ENCODE measurements around the gene BARX2.

The BARX2 gene

DNA sequence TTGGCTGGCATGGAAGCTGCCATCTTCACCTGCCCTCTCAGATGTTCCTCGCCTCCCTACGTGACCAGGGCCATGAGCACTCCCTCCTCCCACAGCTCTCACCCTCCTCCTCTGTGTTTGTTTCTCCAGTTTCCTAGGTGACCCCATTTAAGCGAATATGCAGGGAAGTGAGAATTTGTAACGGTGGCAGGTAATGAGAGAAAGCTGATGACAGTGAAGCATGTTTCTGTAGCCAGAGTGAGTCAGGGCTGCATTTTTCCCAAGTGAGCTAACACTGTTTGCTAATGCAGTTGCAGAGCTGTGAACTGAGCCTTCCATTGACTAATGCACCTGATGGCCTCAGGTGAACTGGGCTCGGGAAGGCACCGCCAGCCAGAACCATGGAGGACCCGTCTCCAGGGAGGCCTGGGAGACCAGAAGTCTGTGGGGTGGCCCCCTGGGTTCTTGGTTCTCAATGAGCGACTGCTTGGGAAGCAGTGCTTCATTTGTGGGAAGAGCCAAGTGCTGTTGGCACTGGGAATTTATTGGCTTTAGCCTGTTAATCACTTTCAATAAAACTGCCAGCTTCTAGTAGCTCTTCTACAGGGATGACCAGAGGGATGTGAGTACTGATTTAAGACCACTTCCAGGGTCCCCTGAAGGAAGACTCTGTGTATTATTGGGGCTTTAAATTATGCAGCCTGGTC lies 64.5 kb downstream of the BARX2 start:
- no peak for DNase-seq

DNA sequence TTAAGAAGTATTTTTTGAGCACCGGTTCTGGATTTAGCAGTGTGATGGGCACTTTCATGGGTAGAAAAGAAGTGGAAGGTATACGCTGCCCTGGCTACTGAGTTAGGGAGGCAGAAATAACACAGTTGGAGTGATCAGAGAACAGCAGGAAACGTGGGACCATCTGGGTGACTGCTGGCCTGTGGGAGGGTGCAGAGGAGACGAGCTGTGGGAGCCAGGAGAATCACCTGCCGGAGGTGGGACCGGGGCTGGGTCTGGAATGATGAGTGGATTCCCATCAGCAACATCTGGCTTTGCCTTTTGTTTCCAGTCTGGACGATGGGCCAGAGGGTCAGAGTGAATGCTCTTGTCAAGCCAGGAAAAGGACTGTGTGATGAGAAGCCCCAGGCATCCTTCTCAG lies 66.5 kb downstream of the BARX2 start:
- DNase-seq = no peak

GRCh38 chr11:129443276-129443675 lies 67.6 kb downstream of the BARX2 start:
- DNase-seq = no peak

DNA sequence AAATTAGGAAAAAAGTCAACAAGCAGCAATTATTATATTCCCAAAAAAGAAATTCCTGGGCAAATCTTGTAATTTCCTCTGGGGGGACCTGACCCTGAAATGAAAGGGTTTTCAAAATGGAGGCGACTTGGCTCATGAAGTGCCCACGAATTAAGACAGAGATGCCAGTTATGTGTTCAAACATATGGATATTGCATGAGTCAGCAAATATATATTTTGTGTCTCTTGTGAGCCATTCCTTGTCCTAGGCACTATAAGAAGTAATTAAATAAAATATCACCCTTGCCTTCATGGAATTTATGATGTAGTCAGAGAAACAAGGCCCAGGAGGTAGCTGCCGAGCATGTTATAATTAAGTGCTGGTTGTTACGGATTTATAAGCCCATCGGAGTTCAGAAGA lies 68.6 kb downstream of the BARX2 start:
- no peak for DNase-seq

DNA sequence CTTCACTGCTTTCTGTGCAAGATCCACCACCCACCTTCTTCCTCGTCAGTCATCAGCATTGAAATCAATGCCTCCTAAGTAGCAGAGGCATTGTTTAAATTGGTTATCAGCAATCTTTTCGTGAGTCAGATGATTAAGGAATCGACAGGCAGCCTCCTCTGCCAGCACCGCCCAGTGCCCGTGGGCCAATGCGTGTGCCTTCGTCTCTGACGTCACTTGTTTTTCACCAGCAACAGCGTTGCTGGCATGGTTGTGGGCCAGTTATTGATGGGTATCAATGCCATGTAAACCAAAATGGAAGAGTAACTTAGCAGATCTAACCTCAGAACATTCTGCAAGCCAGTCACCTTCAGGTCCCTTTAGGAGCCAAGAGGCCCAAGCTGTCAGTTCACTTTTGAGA lies 69.6 kb downstream of the BARX2 start:
- DNase-seq = no peak

- DNase-seq = no peak
These were observed 70.9 kb downstream of the BARX2 start for GRCh38 chr11:129446572-129446971.

DNA sequence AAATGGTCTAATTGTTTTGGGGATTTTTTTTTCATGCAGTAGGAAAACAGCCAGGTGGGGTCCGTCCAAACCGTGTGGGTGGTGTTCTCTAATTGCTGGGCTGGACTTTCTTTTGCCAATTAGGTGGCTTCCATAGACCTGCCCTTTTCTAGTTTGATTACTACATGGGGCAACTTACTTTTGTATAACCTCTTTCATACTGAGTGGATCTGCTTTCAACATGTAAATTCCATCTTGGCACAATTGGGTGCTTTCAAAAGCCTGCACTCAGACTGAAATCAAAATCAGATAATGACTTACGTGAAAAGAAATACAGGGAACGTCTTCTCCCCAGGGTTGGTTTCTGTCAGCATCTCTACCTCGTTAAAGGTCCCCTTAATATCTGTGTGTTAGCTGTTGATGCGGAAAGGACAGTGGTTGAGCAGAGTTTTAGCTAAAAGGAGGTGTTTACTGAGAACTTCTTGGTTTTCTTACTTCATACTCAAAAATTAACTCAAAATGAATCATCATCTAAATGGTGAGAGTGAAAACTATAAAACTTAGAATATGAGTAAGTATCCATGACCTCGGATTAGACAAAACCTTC lies 72.1 kb downstream of the BARX2 start:
- no peak for DNase-seq

GRCh38 chr11:129451524-129451923 lies 75.9 kb downstream of the BARX2 start:
- no peak for DNase-seq

GRCh38 chr11:129453293-129453721 lies 77.7 kb downstream of the BARX2 start:
- no peak for DNase-seq

DNA sequence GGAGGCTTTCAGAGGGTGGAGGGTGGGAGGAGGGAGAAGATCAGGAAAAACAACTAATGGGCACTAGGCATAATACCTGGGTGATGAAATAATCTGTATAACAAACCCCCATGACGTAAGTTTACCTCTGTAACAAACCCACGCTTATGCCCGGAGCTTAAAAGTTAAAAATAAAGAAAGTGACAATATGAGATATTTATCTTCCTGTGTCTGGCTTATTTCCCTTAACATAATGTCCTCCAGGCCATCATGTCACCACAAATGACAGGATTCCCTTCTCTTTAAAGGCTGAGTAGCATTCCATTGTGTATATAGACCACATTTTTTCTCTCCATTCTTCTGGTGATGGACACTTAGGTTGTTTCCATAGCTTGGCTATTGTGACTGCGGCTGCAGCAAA lies 79.5 kb downstream of the BARX2 start:
- DNase-seq = no peak

GRCh38 chr11:129455756-129456655 lies 80.4 kb downstream of the BARX2 start:
- DNase-seq = no peak

GRCh38 chr11:129457321-129457720 lies 81.7 kb downstream of the BARX2 start:
- DNase-seq = no peak

DNA sequence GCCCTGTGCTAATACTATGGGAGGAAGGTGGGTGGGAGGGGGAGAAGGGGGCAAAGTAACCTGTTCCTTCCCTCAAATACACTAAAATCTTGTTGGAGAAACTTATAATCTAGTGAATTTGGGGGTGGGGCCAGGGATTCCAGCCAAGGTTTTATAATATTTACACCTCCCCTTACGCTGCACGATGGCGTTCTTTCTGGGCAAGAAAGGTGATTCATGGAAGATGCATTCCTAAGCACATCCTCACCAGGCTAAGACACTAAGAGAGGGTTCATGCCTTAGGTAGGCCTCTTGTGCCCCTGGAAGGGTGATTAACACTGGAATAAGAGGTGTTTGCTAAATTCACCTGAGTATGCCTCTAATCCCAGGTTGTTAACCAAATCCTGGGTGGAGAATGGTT lies 82.6 kb downstream of the BARX2 start:
- no peak for DNase-seq

DNA sequence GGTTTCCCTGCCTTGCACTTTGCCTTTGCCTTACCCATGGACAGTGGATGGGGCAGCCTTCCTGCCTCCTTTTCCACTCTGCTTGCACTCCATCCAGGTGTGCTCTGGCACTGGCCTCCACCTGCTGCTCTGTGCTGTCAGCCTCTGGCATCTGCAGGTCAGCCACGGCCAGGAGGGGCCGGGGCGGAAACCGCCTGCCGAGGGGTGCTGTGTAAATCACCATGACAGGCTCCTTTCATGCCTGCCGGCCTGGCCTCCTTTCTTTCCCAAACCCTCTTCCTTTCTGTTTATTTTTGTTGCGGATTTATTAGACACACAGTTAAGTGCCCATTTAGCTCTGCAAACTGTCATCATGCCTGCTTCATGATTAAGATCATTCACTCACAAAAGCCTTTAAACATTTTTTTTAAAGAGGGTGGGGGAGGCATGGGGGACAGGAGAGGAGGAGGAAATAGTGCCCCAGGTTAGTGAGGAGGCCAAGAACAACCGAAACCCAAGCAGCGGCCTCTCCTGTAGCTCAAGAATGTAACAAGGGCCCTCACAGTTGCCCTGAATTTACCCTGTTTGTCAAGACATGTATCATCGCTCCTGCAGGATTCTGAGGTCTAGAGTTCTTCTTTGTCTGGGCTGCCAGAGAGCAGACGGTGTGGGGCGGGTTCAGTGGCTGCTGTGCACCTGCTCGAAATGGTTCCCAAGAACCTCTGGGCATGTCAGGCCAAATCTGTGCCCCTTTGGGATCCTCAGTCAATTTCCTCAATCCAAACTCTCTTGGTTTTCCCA lies 83.3 kb downstream of the BARX2 start:
- DNase-seq = no peak

DNA sequence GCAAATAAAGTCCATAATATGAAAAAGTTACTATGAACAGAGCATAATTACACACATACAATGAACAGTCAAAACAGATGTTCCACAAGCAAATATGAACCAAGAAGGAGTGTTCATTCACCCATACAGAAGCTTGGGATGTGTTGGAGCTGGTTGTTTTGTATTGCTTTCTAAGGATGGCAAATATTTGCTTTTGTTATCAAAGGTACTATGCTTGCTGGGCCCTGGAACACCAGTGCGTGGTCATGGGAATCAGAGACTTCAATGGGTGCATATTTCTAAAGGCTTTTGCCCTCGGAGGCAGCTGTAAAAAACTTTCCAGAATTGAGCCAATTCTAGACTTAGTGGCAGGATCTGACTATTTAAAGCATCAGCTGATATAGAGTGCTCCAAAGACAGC lies 85.1 kb downstream of the BARX2 start:
- DNase-seq = no peak

DNA sequence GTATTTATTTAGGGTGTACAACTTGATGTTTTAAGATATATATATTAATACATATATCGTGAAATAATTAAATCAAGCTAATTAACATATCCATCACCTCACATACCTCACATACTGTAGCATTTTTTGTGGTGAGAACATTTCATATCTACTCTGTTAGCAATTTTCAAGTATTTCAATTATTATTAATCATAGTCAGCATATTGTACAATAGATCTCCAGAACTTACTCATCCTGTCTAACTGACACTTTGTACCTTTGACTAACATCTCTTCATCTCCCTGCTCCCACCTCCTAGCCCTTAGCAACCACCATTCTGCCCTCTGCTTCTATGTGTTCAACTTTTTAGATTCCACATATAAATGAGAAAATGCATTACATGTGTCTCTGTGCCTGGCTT lies 108.4 kb downstream of the BARX2 start:
- no peak for DNase-seq

DNA sequence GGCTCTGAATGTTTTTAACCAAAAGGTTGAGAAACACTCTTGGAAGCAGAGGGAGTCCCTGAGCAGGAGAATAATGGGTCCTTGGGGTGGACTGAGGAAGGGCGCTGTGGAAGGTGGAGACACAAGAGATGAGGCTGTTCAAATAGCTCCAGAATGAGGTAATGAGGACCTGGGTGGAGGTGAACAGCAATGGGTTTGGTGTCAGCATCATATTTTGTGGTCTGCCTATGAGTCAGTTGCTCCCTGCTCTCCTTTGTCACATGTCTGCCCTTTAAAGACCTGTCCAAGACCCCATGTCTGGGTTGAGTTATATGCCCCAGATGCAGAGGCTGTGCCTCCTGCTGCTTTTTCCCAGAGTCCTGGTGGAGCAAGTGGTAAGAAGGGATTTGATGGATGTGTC lies 113.6 kb downstream of the BARX2 start:
- no peak for DNase-seq

- no peak for DNase-seq
These were observed 114.4 kb downstream of the BARX2 start for GRCh38 chr11:129490004-129490403.

GRCh38 chr11:129493746-129494145 lies 118.1 kb downstream of the BARX2 start:
- no peak for DNase-seq
